GM19099 (cell line): Measurements from ENCODE around the gene DPYSL5.

Source experiments
- POLR2A ChIP-seq: IDR thresholded peaks from 3 replicates; pipeline ENCODE4 v1.6.1; 2011; ENCODE audit warnings: low read depth; ENCODE audit not compliant: insufficient read length; ENCODE audit errors: extremely low read depth

The DPYSL5 gene

DNA sequence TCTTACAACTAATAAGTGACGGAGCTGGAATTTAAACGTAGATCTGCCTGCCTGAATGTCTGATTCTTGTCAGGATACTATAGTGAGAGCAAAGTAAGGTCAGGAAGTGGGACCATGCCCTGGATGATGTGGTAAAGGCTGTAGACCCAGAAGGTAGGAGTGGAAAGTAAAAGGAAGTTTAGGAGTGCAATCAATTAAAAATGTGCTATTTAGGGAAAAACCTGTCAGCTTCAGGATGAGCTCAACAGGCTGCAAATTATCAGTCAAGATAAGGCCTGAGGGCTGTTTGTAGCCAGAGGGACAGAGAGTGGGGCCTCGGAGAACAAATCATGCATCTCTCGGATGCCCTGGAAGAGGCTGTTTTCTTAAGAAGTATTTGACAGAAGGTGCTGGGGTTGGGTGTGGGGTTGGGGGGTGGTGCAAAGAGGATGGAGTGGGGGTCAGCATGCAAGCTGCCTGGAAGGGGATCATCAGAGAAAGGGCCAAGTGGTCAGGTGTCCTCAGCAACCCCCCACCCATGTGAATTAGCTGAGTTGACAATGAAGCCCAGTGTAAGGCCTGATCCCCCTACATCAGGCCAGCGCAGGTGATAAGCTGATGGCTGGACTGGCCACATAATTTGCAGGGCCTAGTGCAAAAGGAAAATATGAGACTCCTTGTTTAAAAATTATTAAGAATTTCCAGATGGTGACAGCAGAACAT, 69.4 kb downstream of the DPYSL5 start:
- TF ChIP-seq POLR2A = no peak

DNA sequence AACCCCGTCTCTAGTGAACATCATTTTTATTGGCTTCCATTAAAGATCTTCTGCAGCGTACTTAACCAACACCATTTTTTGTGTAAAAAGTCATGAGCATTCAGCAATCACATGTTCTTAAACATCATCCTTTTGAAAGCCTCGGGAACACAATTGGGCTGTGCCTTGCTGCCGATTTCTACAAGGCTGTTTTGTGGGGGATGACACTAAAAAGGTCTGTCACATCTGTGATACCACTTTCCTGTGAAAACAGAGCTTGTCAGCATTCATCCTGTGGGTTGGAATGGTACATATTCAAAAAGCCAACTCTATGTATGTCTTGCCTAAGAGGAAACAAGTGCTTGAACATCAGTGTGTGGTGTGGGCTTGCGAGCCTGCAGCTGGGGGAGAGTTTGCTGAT, 73.4 kb downstream of the DPYSL5 start:
- no peak for TF ChIP-seq POLR2A

DNA sequence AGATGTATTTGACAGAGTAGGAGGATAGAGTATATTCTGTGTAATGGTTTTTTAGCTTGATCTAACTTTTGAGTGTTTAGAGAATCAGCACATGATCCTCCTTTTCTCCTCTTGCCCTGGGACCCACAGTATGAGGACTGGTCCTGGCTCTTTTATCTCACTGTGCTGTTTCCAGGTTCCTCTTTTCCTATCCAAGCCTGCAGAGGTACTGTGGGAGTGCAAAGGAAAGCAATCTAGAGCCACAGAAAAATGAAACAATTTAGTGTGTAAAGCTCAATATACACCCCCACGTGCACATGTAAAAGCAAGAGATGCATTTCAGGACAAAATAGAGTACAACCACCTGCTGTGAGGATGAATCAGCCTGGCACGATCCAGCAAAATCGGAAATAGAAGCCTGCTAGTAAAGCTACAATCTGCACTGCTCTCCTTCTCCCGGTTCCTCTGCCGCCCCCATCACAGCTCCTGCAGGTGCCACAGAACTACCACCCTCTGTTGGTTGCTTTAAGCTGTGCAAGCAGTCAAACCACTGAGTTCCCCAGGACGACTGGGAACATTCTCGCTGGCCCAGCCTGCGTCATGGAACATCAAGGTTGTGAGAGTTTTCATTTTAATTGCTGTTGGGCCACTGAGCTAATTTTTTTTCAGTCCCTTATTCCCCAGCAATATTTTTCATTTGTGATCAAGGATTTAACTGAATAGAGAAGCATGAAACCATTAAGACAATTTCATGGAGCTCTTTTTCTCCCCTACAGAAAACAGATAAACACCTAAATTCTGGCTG, 74.7 kb downstream of the DPYSL5 start:
- TF ChIP-seq POLR2A = no peak

DNA sequence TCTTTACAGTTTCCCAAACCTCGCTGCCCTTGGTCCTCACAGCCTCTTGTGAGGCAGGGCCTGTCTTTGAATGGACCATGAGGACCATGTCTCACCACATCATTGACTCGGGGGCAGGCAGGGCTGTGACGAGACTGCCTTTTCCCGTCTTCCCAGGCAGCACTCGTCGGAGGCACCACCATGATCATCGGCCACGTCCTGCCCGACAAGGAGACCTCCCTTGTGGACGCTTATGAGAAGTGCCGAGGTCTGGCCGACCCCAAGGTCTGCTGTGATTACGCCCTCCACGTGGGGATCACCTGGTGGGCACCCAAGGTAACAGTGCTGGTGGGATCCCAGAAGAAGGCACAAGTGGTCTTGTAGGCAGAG, 76.8 kb downstream of the DPYSL5 start:
- no peak for TF ChIP-seq POLR2A

DNA sequence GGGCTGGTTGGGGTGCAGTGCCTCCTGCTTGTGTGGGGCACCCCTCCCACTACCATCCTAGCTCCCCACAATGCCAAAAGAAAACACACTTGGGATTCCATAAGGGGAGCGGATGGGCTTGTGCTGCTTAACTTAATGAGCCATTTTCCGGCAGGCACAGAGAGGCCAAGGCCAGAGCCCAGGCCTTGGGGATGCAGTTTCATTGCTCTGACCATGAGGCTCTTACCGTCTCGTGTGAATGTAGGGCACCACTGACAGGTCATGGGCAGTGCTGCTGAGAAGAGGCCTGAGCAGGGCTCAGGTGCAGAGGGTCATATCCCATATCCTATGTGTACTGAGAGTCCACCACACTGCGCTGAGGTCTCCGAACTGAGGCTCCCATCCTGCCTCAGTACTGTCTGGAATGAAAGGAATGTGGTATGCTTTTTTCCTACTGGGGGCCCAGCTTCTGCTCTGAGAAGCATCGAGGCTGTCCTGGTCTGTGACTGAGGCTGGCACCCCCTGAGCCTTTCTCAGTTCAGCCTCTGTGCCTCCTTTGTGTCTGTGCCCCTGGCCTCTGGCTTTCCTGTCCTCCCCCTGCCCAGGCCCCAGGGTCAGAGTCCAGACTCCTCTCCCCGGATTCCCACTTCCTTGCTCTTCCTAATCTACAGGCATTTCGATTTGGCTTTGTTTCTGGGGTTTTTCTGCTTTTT, 77.3 kb downstream of the DPYSL5 start:
- no peak for TF ChIP-seq POLR2A

DNA sequence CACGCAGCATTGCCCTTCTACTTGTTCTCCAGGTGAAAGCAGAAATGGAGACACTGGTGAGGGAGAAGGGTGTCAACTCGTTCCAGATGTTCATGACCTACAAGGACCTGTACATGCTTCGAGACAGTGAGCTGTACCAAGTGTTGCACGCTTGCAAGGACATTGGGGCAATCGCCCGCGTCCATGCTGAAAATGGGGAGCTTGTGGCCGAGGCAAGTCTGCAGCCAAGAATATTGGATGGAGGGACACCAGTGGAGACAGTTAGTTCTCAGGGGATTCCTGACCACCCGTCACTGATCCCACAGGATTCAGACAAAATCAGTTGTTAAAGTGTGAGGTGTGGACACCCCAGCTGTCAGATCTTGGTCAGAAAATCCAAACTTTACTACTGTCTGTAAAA, 79.3 kb downstream of the DPYSL5 start:
- TF ChIP-seq POLR2A = no peak

DNA sequence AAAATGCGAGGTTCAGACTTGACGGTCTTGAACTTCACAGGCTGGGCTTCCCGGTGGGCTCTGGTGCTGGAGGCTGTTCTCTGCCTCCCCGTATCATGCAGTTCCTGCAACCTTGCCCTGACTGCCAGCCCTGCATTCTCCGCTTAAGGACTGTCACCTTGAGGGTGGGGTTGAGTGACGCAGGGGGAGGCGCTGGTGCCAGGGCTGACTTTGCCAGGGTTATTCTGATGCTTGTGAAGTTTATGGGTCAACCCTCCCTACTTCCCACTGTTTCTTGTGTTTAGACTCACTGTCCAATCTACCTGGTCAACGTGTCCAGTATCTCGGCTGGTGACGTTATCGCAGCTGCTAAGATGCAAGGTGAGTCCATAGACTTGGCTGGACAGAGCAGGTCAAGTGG, 85.0 kb downstream of the DPYSL5 start:
- TF ChIP-seq POLR2A = no peak

DNA sequence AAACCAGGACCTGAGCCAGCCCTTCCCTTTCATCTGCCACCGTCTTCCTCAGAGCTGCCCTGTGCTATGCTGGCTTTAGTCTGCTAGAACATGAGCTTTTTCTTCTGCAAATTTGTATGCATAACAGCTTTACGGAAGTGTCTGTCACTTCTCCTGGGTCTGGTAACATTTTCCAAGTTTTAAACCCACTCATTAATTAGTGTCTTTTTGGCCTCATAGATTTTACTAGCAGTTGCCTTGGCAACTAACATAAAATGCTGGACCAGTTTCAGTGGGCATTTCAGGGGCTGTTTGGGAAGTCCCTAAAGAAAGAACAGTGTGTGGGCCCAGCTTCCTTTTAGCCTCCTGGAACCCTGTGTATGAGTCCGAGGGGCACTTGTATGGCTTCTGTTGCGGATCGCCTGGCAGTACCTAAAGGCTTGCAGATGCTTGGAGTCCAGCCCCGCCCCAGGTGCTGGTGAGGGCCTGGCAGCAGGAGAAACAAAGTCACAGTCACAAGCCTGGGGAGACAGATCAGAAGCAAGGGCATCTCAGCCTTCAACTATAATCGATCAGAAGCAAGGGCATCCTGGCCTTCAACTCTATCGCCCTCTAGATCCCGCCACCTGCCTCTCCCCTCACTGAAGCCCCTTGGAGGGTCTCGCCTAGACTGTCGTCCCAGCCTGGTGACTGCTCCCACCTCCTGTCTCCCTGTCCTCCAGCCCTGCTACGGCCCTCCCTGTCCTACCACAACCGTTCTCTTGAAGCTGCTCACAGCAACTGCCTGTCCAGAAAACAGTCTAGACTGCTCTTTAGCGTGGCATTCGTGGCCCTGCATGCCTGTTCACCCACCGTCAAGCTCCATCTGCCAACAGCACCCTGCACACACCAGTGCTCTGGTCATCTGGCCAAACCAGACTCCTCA, 85.8 kb downstream of the DPYSL5 start:
- TF ChIP-seq POLR2A = no peak

DNA sequence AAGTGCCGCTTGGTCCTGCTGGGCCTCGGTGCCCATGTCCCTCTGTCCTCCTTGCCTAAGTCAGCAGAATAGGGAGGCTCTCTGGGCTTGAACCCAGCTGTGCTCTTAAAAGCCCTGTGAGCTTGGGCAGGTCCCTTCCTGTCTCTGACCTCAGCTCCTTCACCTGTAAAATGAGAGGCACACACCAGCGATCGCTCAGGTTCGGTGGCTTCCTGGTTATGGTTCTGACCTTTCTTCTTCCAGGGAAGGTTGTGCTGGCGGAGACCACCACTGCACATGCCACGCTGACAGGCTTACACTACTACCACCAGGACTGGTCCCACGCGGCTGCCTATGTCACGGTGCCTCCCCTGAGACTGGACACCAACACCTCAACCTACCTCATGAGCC, 86.4 kb downstream of the DPYSL5 start:
- TF ChIP-seq POLR2A = no peak

DNA sequence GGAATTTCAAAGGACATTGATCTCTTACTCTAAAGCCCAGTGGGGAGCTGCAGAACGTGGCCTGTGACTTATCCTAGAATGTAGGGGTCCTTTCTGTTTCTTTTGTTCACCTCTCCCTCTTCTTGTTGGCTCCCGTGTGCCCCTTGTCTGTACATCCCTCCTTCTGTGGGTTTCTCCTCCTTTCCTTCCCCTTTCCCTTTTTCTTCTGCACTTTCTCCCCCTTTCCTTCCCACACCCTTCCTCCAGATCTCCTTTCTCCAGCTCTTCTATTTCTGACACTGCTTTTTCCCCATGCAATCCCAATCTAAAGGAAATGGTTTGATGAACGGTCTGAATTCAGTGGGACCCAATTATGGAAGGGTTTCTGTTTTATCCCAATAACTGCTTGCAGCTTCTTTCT, 87.1 kb downstream of the DPYSL5 start:
- TF ChIP-seq POLR2A = no peak

DNA sequence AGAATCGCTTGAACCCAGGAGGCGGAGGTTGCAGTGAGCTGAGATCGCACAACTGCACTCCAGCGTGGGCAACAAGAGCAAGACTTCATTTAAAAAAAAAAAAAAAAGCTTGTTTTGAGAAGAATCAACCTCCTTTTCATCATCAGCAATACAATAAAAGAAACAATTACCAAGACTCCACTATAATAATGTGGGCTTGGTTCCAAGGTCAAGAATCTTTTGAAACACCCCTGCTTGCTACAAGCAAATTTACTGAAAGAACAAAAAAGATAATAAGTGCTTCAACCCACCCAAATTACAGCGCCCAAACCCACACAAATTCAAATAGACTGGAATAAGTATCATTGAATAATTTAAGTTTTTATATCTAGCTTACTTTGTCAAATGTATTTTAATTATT, 88.9 kb downstream of the DPYSL5 start:
- TF ChIP-seq POLR2A = no peak

DNA sequence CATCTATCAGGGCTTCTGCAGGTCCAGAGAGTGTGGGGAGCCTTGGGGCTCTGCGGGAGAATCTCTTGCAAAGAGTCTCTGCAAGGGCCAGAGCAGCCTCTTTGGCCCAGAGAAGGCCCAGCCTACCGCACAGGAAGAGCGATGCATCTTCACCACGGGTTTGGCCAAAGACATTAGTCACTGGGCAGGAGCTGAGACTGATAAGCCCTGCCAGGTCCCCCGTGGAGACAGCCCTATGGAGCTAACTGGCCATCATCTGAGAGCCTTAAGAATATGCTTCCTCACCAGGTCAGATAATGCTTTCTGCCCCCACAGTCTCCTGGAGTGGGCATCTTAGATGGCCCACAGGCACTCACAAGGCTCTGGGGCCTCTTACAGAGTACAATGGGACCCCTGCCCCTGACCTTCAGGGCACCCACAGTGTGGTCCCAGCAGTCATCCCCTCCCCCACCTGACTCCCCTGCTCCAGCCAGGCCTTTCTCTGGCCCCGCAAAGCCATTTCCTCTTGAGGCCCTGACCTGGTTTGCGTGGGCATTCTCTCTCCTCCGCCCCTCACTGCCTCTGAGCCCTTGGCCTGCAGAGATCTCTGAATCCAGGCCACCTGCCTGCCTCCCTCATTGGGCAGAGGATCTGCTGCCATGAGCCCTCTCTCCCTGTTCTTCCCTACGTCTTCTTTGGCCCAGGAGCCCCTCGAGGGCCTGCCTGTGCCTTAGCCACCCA, 90.6 kb downstream of the DPYSL5 start:
- TF ChIP-seq POLR2A = no peak

DNA sequence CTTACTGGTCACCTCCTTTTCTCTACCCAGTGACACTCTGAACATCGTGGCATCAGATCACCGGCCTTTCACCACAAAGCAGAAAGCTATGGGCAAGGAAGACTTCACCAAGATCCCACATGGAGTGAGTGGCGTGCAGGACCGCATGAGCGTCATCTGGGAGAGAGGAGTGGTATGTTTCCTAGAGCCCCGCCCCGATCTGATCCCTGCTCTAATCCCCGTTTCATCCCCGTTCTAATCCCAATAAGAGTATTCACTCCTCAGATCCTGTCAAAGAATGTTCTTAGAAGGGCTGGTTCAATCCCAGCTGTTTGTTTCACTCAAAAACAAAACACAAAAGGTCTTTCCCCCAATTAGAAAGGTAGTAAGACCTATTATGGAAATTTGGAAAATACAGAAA, 92.1 kb downstream of the DPYSL5 start:
- no peak for TF ChIP-seq POLR2A

DNA sequence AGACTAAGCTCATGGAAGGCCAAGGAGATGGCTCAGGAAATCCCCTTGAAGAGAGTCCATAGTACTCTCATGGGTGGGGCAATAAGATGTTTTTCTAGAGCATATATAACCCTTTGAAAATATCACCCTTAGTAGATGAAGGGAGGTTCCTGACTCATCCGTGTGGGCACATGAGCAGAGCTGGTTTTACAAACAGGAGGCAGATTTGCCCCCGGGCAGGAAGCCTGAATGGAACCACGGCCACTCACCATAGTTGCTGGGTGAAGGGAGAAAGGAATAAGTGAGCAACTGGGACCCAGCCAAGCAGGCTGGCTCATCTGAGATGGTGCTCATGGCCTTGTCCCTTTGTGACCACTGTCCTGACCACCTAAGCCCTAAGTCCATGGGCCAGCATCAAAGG, 93.6 kb downstream of the DPYSL5 start:
- TF ChIP-seq POLR2A = no peak
